ENCODE data around the gene STX11. TPM values are rescaled to one million over a fixed set of nuclear protein-coding genes. Genes with fewer than 3 reads are reported as not detected.

Gene STX11
- total and polyA plus RNA-seq, 10 of the 15 experiments (the other 5 are each of a cell fraction or from before 2014, with no cell fraction given), result 0.66 to 38.1 (median 19.8) TPM

DNA sequence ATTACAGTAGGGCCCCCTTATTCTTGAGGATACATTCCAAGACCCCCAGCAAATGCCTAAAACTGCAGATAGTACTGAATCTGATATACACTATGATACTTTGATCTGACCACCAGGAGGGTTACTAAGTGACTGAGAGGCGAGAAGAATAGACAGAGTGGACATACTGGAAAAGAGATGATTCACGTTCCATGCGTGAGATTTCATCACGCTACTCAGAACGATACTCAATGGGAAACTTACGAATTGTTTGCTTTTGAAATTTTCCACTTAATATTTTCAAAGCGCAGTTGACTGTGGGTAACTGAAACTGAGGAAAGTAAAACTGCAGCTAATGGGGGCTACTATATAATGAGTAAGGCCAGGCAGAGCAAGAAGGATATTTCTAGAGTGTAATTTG lies 60.8 kb downstream of the STX11 start (continued):
- TF ChIP-seq, protein P1, sequence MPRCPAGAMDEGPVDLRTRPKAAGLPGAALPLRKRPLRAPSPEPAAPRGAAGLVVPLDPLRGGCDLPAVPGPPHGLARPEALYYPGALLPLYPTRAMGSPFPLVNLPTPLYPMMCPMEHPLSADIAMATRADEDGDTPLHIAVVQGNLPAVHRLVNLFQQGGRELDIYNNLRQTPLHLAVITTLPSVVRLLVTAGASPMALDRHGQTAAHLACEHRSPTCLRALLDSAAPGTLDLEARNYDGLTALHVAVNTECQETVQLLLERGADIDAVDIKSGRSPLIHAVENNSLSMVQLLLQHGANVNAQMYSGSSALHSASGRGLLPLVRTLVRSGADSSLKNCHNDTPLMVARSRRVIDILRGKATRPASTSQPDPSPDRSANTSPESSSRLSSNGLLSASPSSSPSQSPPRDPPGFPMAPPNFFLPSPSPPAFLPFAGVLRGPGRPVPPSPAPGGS (IDR thresholded peaks at IDR 0.05; ENCODE audit: borderline replicate concordance, insufficient read depth, low read depth, low read length, poor library complexity, severe bottlenecking), result no peak
- TF ChIP-seq YY1 (IDR thresholded peaks at IDR 0.05; ENCODE audit: low read depth, low read length) (no peak), CBX3 (IDR thresholded peaks at IDR 0.05; ENCODE audit: borderline replicate concordance, low read depth) (no peak)

DNA sequence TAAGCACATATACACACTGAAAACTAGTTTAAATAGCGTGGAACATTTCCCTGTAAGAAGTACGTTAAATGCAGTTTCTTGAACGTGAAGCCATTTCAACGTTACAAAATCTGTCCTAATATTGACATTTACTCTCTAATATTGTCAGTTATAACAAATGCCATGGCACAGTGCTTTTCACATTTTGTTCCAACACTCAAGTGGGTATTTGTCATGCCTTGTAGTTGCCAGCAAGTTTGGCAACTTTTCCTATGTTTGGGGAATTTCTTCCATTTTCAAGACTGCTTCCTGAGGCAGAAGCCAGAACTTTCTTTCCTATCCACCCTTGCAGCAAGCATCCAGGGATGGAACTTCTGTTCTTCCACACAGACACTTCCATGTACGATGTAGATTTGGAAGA lies 63.0 kb downstream of the STX11 start:
- RAD21 ChIA-PET (ENCODE audit: unreplicated experiment), result no interaction called here
- TF ChIP-seq NR2C1 (IDR thresholded peaks at IDR 0.05) (no peak), EP300 (IDR thresholded peaks at IDR 0.05; ENCODE audit: borderline replicate concordance in 1 of 2, control insufficient read depth in 1 of 2, low read depth in 2 of 2, low read length in 2 of 2) (no peak), ZBED1 (IDR thresholded peaks at IDR 0.05; ENCODE audit: borderline replicate concordance) (no peak)
- TF ChIP-seq, protein P2, sequence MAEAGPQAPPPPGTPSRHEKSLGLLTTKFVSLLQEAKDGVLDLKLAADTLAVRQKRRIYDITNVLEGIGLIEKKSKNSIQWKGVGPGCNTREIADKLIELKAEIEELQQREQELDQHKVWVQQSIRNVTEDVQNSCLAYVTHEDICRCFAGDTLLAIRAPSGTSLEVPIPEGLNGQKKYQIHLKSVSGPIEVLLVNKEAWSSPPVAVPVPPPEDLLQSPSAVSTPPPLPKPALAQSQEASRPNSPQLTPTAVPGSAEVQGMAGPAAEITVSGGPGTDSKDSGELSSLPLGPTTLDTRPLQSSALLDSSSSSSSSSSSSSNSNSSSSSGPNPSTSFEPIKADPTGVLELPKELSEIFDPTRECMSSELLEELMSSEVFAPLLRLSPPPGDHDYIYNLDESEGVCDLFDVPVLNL (IDR thresholded peaks at IDR 0.05; ENCODE audit: low read depth, low read length), result no peak
- no peaks in the 10 kb centered on the region for H4K20me1 ChIP-seq (ENCODE audit: control insufficient read depth, insufficient read depth)
- in situ Hi-C loops (cut with MboI), result no loop called here
- peaks cover 2% of the 10 kb centered on the region; the same call in 2 of the 3 replicates for H3K9me3 ChIP-seq (replicated peaks; ENCODE audit: control insufficient read depth, insufficient read depth, low read length)
- no peak overlapping the region for H3K4me2 ChIP-seq (ENCODE audit: control insufficient read depth, insufficient read depth)
- H2AFZ ChIP-seq (ENCODE audit: control insufficient read depth, low read depth, low read length), result no peak overlapping the region
- FAIRE-seq (no peak), ATAC-seq (no peak), DNase-seq (ENCODE audit: low read depth, low spot score) (no peak)
- 86% methylated on average over 5 of the region's 5 CpGs for WGBS (ENCODE audit: insufficient coverage, insufficient replicate concordance, low lambda C conversion rate, missing lambda C conversion rate)
- POLR2A ChIA-PET, result no interaction called here
- peaks cover 9% of the 10 kb centered on the region for H3K4me1 ChIP-seq (ENCODE audit: control insufficient read depth, insufficient read depth, low read length)
- BruUV-seq (replicated peaks), result no TSS peak
- CTCF ChIA-PET, result no interaction called here
- intact Hi-C loops (cut with micrococcal nuclease; ENCODE audit: unreplicated experiment), result no loop called here
- SMC1A ChIA-PET (ENCODE audit: uncharacterized antibody, unreplicated experiment), result interaction anchor here (1.7 kb wide), 1 partner anchor 158 kb away, joined by 4 read pairs; no protein-coding TSS in a partner anchor
- no peaks in the 10 kb centered on the region for H3K79me2 ChIP-seq (ENCODE audit: control insufficient read depth, insufficient read depth, low read length)
- no peak overlapping the region for H3K4me3 ChIP-seq
- H3K36me3 ChIP-seq (ENCODE audit: control insufficient read depth in 2 of 2, insufficient read depth in 2 of 2, low read length in 1 of 2), result no peaks in the 10 kb centered on the region
- H3K9ac ChIP-seq (ENCODE audit: control insufficient read depth, insufficient read depth, low read length), result no peak overlapping the region
- no peak overlapping the region for H3K27ac ChIP-seq (ENCODE audit: control insufficient read depth, insufficient read depth)
- H3K27me3 ChIP-seq (replicated peaks in 1 of 2; ENCODE audit: control insufficient read depth in 2 of 2, insufficient read depth in 2 of 2, low read length in 1 of 2), result no peaks in the 10 kb centered on the region

Data from GM12878 (cell line).